Mesenchymal stem cell (in vitro differentiated cells and primary cell): Measurements from ENCODE around the gene CSNK1A1L.

Experiments
- DNase-seq: peaks from one replicate; pipeline ENCODE4 v3.0.0-alpha.2; 2013
- H2AFZ ChIP-seq: one replicate; pipeline ENCODE4 v1.6.1; 2013; ENCODE audit warnings: low read depth, mild to moderate bottlenecking, control low read depth, inconsistent platforms, low read length, moderate library complexity
- H2AK5ac ChIP-seq: 2 replicates; pipeline ENCODE4 v1.6.1; 2013; ENCODE audit warnings: low read length, moderate library complexity, mild to moderate bottlenecking, inconsistent platforms; ENCODE audit not compliant: severe bottlenecking
- H2BK120ac ChIP-seq: one replicate; pipeline ENCODE4 v1.6.1; 2013; ENCODE audit warnings: low read depth, mild to moderate bottlenecking, inconsistent platforms, low read length, moderate library complexity
- H2BK12ac ChIP-seq, 2 experiments: one replicate each; pipeline ENCODE4 v1.6.1; 2013; ENCODE audit warnings: inconsistent platforms in 2 of 2, low read length in 2 of 2, mild to moderate bottlenecking in 2 of 2, moderate library complexity in 2 of 2, control low read depth in 1 of 2
- H2BK15ac ChIP-seq: one replicate; pipeline ENCODE4 v1.6.1; 2013; ENCODE audit warnings: mild to moderate bottlenecking, low read depth, inconsistent platforms; ENCODE audit not compliant: poor library complexity, severe bottlenecking
- H2BK5ac ChIP-seq: 2 replicates; pipeline ENCODE4 v1.6.1; 2013; ENCODE audit warnings: low read depth, mild to moderate bottlenecking, low read length, control low read depth, inconsistent platforms; ENCODE audit not compliant: poor library complexity, severe bottlenecking
- H3K14ac ChIP-seq, 2 experiments: one replicate each; pipeline ENCODE4 v1.6.1; 2013; ENCODE audit warnings: inconsistent platforms in 2 of 2, low read length in 2 of 2, control low read depth in 1 of 2, mild to moderate bottlenecking in 1 of 2, moderate library complexity in 1 of 2
- H3K18ac ChIP-seq, 2 experiments: one replicate each; pipeline ENCODE4 v1.6.1; 2013; ENCODE audit warnings: inconsistent platforms in 2 of 2, low read length in 2 of 2, control low read depth in 1 of 2, low read depth in 1 of 2, mild to moderate bottlenecking in 1 of 2
- H3K23ac ChIP-seq, 2 experiments: one replicate each; pipeline ENCODE4 v1.6.1; 2013; ENCODE audit warnings: inconsistent platforms in 2 of 2, low read length in 2 of 2, mild to moderate bottlenecking in 2 of 2, moderate library complexity in 2 of 2, control low read depth in 1 of 2
- H3K27ac ChIP-seq: 2 replicates; pipeline ENCODE4 v1.5.1; 2013; ENCODE audit warnings: mild to moderate bottlenecking, moderate library complexity, low read length, control low read depth, inconsistent platforms; ENCODE audit not compliant: poor library complexity, severe bottlenecking
- H3K27me3 ChIP-seq, 2 experiments: 2 replicates each; pipeline versions ENCODE4 v1.6.1 to v1.7.0; 2013; ENCODE audit warnings: low read length in 2 of 2, mild to moderate bottlenecking in 2 of 2, moderate library complexity in 2 of 2, control low read depth in 1 of 2, inconsistent platforms in 1 of 2; ENCODE audit not compliant: control insufficient read depth in 1 of 2, insufficient read depth in 1 of 2
- H3K36me3 ChIP-seq, 2 experiments: 2 replicates each; pipeline versions ENCODE4 v1.6.1 to v1.7.0; 2013; ENCODE audit warnings: low read length in 2 of 2, control low read depth in 1 of 2, inconsistent platforms in 1 of 2, low read depth in 1 of 2, mild to moderate bottlenecking in 1 of 2; ENCODE audit not compliant: insufficient read depth in 2 of 2, control insufficient read depth in 1 of 2
- H3K4ac ChIP-seq, 2 experiments: one replicate each; pipeline ENCODE4 v1.6.1; 2013; ENCODE audit warnings: inconsistent platforms in 2 of 2, low read length in 2 of 2, mild to moderate bottlenecking in 2 of 2, moderate library complexity in 2 of 2, control low read depth in 1 of 2, low read depth in 1 of 2
- H3K4me1 ChIP-seq: 2 replicates; pipeline ENCODE4 v1.6.1; 2013; ENCODE audit warnings: low read depth, low read length, control low read depth; ENCODE audit not compliant: control insufficient read depth, insufficient read depth
- H3K4me2 ChIP-seq: 2 replicates; pipeline ENCODE4 v1.6.1; 2013; ENCODE audit warnings: low read length, mild to moderate bottlenecking, inconsistent platforms; ENCODE audit not compliant: poor library complexity, severe bottlenecking
- H3K4me3 ChIP-seq, 2 experiments: 2 replicates each; pipeline versions ENCODE4 v1.5.1 to v1.7.0; 2013; ENCODE audit warnings: low read length in 2 of 2, mild to moderate bottlenecking in 2 of 2, control low read depth in 1 of 2, low read depth in 1 of 2; ENCODE audit not compliant: insufficient read depth in 1 of 2
- H3K79me1 ChIP-seq: replicated peaks from 2 replicates; pipeline ENCODE4 v1.6.1; 2013; ENCODE audit warnings: mild to moderate bottlenecking, control low read depth, low read length, inconsistent platforms; ENCODE audit not compliant: poor library complexity, severe bottlenecking
- H3K9ac ChIP-seq: 2 replicates; pipeline ENCODE4 v1.7.0; 2013; ENCODE audit warnings: mild to moderate bottlenecking, low read length, moderate library complexity
- H3K9me3 ChIP-seq: 2 replicates; pipeline ENCODE4 v1.7.0; 2013; ENCODE audit warnings: mild to moderate bottlenecking, low read length; ENCODE audit not compliant: control insufficient read depth
- H4K8ac ChIP-seq: one replicate; pipeline ENCODE4 v1.6.1; 2013; ENCODE audit warnings: inconsistent platforms, mild to moderate bottlenecking, low read length, moderate library complexity
- H4K91ac ChIP-seq: one replicate; pipeline ENCODE4 v1.6.1; 2013; ENCODE audit warnings: mild to moderate bottlenecking, low read length, inconsistent platforms
- WGBS: methylation state at CpG from one replicate; pipeline ENCODE4 v1.1.7; 2013; ENCODE audit warnings: mixed read lengths; 5-methylcytosine and 5-hydroxymethylcytosine counted together

The CSNK1A1L gene

GRCh38 chr13:37106642-37107041 lies 1.2 kb upstream of the CSNK1A1L start:
- H4K8ac ChIP-seq, result no peak overlapping the region
- H3K23ac ChIP-seq, result no peak overlapping the region
- H3K27me3 ChIP-seq, result no peaks in the 10 kb centered on the region
- no peak overlapping the region for H3K14ac ChIP-seq
- no peaks in the 10 kb centered on the region for H3K9me3 ChIP-seq
- no peaks in the 10 kb centered on the region for H3K79me1 ChIP-seq
- H2AK5ac ChIP-seq, result no peak overlapping the region
- 75% methylated on average over 2 of the region's 2 CpGs for WGBS
- no peak for DNase-seq
- H3K36me3 ChIP-seq, result no peaks in the 10 kb centered on the region
- no peak overlapping the region for H3K4me2 ChIP-seq
- no peak overlapping the region for H3K27ac ChIP-seq
- H3K4me1 ChIP-seq, result no peaks in the 10 kb centered on the region
- no peak overlapping the region for H2AFZ ChIP-seq
- H2BK15ac ChIP-seq, result no peak overlapping the region
- H3K18ac ChIP-seq, result no peak overlapping the region
- H2BK120ac ChIP-seq, result no peak overlapping the region
- H2BK12ac ChIP-seq, result no peak overlapping the region
- no peak overlapping the region for H3K4ac ChIP-seq
- no peak overlapping the region for H4K91ac ChIP-seq
- no peak overlapping the region for H3K9ac ChIP-seq
- H2BK5ac ChIP-seq, result no peak overlapping the region
- no peak overlapping the region for H3K4me3 ChIP-seq

- Histone ChIP-seq H2BK15ac (no peak overlapping the region), H4K91ac (no peak overlapping the region), H3K4me1 (no peaks in the 10 kb centered on the region), H3K4me3 (no peak overlapping the region), H3K27ac (no peak overlapping the region), H3K79me1 (no peaks in the 10 kb centered on the region), H2BK120ac (no peak overlapping the region), H3K4ac (no peak overlapping the region), H3K14ac (no peak overlapping the region), H2AFZ (no peak overlapping the region), H3K9ac (no peak overlapping the region), H3K4me2 (no peak overlapping the region), H3K23ac (no peak overlapping the region), H3K18ac (no peak overlapping the region), H4K8ac (no peak overlapping the region), H2AK5ac (no peak overlapping the region), H3K36me3 (no peaks in the 10 kb centered on the region), H3K27me3 (no peaks in the 10 kb centered on the region), H3K9me3 (no peaks in the 10 kb centered on the region), H2BK5ac (no peak overlapping the region), H2BK12ac (no peak overlapping the region)
- 69% methylated on average over 3 of the region's 4 CpGs for WGBS
- no peak for DNase-seq
Measured at GRCh38 chr13:37102896-37103295, 2.6 kb downstream of the CSNK1A1L start.

GRCh38 chr13:37101201-37101600 lies 4.3 kb downstream of the CSNK1A1L start:
- Histone ChIP-seq H4K8ac (no peak overlapping the region), H2AFZ (no peak overlapping the region), H3K4me3 (no peak overlapping the region), H2BK120ac (no peak overlapping the region), H3K9me3 (no peaks in the 10 kb centered on the region), H3K14ac (no peak overlapping the region), H3K4ac (no peak overlapping the region), H3K4me1 (no peaks in the 10 kb centered on the region), H2AK5ac (no peak overlapping the region), H2BK15ac (no peak overlapping the region), H3K23ac (no peak overlapping the region), H3K36me3 (no peaks in the 10 kb centered on the region), H2BK5ac (no peak overlapping the region), H3K27ac (no peak overlapping the region), H4K91ac (no peak overlapping the region), H3K27me3 (no peaks in the 10 kb centered on the region), H3K4me2 (no peak overlapping the region), H3K18ac (no peak overlapping the region), H2BK12ac (no peak overlapping the region), H3K79me1 (no peaks in the 10 kb centered on the region), H3K9ac (no peak overlapping the region)
- WGBS, result 78% methylated on average over 1 of the region's 1 CpG
- DNase-seq, result no peak

GRCh38 chr13:37100731-37101130 lies 4.7 kb downstream of the CSNK1A1L start:
- Histone ChIP-seq H3K18ac (no peak overlapping the region), H3K27ac (no peak overlapping the region), H4K91ac (no peak overlapping the region), H3K4me1 (no peaks in the 10 kb centered on the region), H2BK12ac (no peak overlapping the region), H3K4me2 (no peak overlapping the region), H2BK15ac (no peak overlapping the region), H2AFZ (no peak overlapping the region), H3K4ac (no peak overlapping the region), H3K36me3 (no peaks in the 10 kb centered on the region), H3K23ac (no peak overlapping the region), H3K9me3 (no peaks in the 10 kb centered on the region), H3K4me3 (no peak overlapping the region), H3K14ac (no peak overlapping the region), H3K79me1 (no peaks in the 10 kb centered on the region), H3K9ac (no peak overlapping the region), H2BK5ac (no peak overlapping the region), H3K27me3 (no peaks in the 10 kb centered on the region), H2AK5ac (no peak overlapping the region), H2BK120ac (no peak overlapping the region), H4K8ac (no peak overlapping the region)
- no peak for DNase-seq
